ENCODE results near the gene RGL3. TPM values are rescaled to one million over a fixed set of nuclear protein-coding genes. Genes with fewer than 3 reads are reported as not detected.
A peak's percentile ranks its signal among the peaks of the same experiment; 100 is the strongest.
"Not testable (repeated sequence)": the region's sequence is repeated elsewhere in the genome, so short reads cannot be mapped to it uniquely, and the experiment has no call there.

Gene RGL3
- total RNA-seq, result 10 to 100 TPM; 13.8 to 32.7 TPM

GRCh38 chr19:11418549-11419506, at the start of gene RGL3:
Gene RGL3 (minus strand): TSS chr19:11419314. CDS start chr19:11419278, 36 bp downstream.
- H3K27me3 ChIP-seq, result peaks cover 42% of the 10 kb centered on the region
- no peaks in the 10 kb centered on the region for H3K36me3 ChIP-seq
- H3K9me3 ChIP-seq, result no peaks in the 10 kb centered on the region
- H3K4me3 ChIP-seq, result peak within 1 kb of the TSS; percentile 46
- DNase-seq, result peak; percentile 50
- H3K9ac ChIP-seq (ENCODE audit: low read depth in 2 of 2, low read length in 2 of 2), result peak within 1 kb of the TSS; percentile 32 to 46
- intact Hi-C loops (cut with DNase I), result no loop called here
- no peak within 1 kb of the TSS for H3K27ac ChIP-seq
- H3K4me1 ChIP-seq, result peaks cover 4% of the 10 kb centered on the region
- TF ChIP-seq CTCF (IDR thresholded peaks at IDR 0.05), result no peak

GRCh38 chr19:11468266-11468845, 49.2 kb upstream of the RGL3 start:
- DNase-seq; H3K36me3 ChIP-seq; intact Hi-C loops (cut with DNase I); H3K27me3 ChIP-seq; H3K4me1 ChIP-seq; H3K4me3 ChIP-seq; H3K9ac ChIP-seq (ENCODE audit: low read depth in 2 of 2, low read length in 2 of 2); H3K27ac ChIP-seq; H3K9me3 ChIP-seq: not testable (repeated sequence)

GRCh38 chr19:11465600-11465999, 46.5 kb upstream of the RGL3 start:
- H3K27me3 ChIP-seq, result no peaks in the 10 kb centered on the region
- no peak for DNase-seq
- no peaks in the 10 kb centered on the region for H3K36me3 ChIP-seq
- H3K4me3 ChIP-seq, result no peak overlapping the region
- no peaks in the 10 kb centered on the region for H3K4me1 ChIP-seq
- no peaks in the 10 kb centered on the region for H3K9me3 ChIP-seq
- intact Hi-C loops (cut with DNase I), result no loop called here
- no peak overlapping the region for H3K9ac ChIP-seq (ENCODE audit: low read depth in 2 of 2, low read length in 2 of 2)
- TF ChIP-seq CTCF (IDR thresholded peaks at IDR 0.05), result no peak
- H3K27ac ChIP-seq, result no peak overlapping the region

GRCh38 chr19:11464333-11465265, 45.5 kb upstream of the RGL3 start:
- no peaks in the 10 kb centered on the region for H3K9me3 ChIP-seq
- no peak overlapping the region for H3K9ac ChIP-seq (ENCODE audit: low read depth in 2 of 2, low read length in 2 of 2)
- no peaks in the 10 kb centered on the region for H3K36me3 ChIP-seq
- intact Hi-C loops (cut with DNase I), result no loop called here
- no peak overlapping the region for H3K27ac ChIP-seq
- no peaks in the 10 kb centered on the region for H3K4me1 ChIP-seq
- H3K27me3 ChIP-seq, result no peaks in the 10 kb centered on the region
- TF ChIP-seq CTCF (IDR thresholded peaks at IDR 0.05), result no peak
- no peak overlapping the region for H3K4me3 ChIP-seq
- no peak for DNase-seq

- H3K36me3 ChIP-seq, result no peaks in the 10 kb centered on the region
- intact Hi-C loops (cut with DNase I), result no loop called here
- no peak overlapping the region for H3K9ac ChIP-seq (ENCODE audit: low read depth in 2 of 2, low read length in 2 of 2)
- H3K9me3 ChIP-seq, result no peaks in the 10 kb centered on the region
- H3K4me3 ChIP-seq, result no peak overlapping the region
- TF ChIP-seq CTCF (IDR thresholded peaks at IDR 0.05), result no peak
- DNase-seq, result no peak
- H3K4me1 ChIP-seq, result no peaks in the 10 kb centered on the region
- no peaks in the 10 kb centered on the region for H3K27me3 ChIP-seq
- no peak overlapping the region for H3K27ac ChIP-seq
These were observed 44.3 kb upstream of the RGL3 start for GRCh38 chr19:11463391-11463790.
